GM23338 (cell line): ENCODE results near the gene CELSR1. TPM values are rescaled to one million over a fixed set of nuclear protein-coding genes. Genes with fewer than 3 reads are reported as not detected.

Source experiments
- EZH2 ChIP-seq: fragments of 200-600 bp; sonication (generic); IDR thresholded peaks from one replicate; pipeline ENCODE4 v1.8.0; 2017; ENCODE audit warnings: antibody characterized with exemption, mild to moderate bottlenecking, low read depth; ENCODE audit not compliant: unreplicated experiment
- ZNF114 ChIP-seq: fragments of 250-450 bp; sonication (Bioruptor Pico); IDR thresholded peaks from 2 replicates; pipeline ENCODE4 v1.5.0; 2020; ENCODE audit warnings: mild to moderate bottlenecking, moderate library complexity
- polyA plus RNA-seq: library from polyadenylated mRNA; unstranded; fragments of >200 nt; fragmentation: Nextera tagmentation; extraction: Ambion mirVana; gene quantifications from 2 replicates; pipeline ENCODE4 v1.2.1, GENCODE V29; 2016
- total RNA-seq: library from RNA; depleted of rRNA; stranded (reverse); fragments of >200 nt; shearing (Covaris generic); gene quantifications from 2 replicates; pipeline ENCODE4 v1.2.3, GENCODE V29; 2014
- TF ChIP-seq, protein P1 (sequence below): fragments of 250-450 bp; sonication (Bioruptor Pico); IDR thresholded peaks from 2 replicates; pipeline ENCODE4 v1.5.0; 2020; ENCODE audit warnings: mild to moderate bottlenecking, moderate library complexity
- TF ChIP-seq, protein P2 (sequence below): IDR thresholded peaks from one replicate; pipeline ENCODE4 v1.6.1; 2018; ENCODE audit warnings: antibody characterized with exemption; ENCODE audit not compliant: unreplicated experiment
- TF ChIP-seq, protein P3 (sequence below): IDR thresholded peaks from 2 replicates; pipeline ENCODE4 v1.6.1; 2016; ENCODE audit warnings: antibody characterized with exemption

CELSR1 gene
- total and polyA plus RNA-seq, 2 experiments from 2014 or later: 4.8 to 20.4 TPM

DNA sequence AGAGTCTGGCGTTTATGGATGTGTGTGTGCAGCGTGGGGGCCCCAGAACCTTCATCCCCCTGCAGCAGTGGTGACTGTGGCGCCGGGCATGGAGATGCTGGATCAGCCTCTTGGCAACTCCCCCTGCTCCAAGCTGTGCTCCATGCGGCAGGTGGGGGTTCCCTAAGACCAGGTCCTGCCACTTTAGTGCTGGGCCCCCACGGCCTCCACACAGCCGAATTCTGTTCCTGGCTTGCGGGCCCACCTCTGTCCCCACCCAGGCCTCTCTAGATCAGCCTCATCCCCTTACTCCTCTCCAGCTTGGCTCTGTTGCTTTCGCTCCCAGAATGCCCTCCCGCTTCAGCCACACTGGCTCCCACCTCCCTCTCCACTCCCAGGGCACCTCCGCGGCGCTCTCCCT, 142.3 kb downstream of the CELSR1 start (continued):
- TF ChIP-seq, protein P1, sequence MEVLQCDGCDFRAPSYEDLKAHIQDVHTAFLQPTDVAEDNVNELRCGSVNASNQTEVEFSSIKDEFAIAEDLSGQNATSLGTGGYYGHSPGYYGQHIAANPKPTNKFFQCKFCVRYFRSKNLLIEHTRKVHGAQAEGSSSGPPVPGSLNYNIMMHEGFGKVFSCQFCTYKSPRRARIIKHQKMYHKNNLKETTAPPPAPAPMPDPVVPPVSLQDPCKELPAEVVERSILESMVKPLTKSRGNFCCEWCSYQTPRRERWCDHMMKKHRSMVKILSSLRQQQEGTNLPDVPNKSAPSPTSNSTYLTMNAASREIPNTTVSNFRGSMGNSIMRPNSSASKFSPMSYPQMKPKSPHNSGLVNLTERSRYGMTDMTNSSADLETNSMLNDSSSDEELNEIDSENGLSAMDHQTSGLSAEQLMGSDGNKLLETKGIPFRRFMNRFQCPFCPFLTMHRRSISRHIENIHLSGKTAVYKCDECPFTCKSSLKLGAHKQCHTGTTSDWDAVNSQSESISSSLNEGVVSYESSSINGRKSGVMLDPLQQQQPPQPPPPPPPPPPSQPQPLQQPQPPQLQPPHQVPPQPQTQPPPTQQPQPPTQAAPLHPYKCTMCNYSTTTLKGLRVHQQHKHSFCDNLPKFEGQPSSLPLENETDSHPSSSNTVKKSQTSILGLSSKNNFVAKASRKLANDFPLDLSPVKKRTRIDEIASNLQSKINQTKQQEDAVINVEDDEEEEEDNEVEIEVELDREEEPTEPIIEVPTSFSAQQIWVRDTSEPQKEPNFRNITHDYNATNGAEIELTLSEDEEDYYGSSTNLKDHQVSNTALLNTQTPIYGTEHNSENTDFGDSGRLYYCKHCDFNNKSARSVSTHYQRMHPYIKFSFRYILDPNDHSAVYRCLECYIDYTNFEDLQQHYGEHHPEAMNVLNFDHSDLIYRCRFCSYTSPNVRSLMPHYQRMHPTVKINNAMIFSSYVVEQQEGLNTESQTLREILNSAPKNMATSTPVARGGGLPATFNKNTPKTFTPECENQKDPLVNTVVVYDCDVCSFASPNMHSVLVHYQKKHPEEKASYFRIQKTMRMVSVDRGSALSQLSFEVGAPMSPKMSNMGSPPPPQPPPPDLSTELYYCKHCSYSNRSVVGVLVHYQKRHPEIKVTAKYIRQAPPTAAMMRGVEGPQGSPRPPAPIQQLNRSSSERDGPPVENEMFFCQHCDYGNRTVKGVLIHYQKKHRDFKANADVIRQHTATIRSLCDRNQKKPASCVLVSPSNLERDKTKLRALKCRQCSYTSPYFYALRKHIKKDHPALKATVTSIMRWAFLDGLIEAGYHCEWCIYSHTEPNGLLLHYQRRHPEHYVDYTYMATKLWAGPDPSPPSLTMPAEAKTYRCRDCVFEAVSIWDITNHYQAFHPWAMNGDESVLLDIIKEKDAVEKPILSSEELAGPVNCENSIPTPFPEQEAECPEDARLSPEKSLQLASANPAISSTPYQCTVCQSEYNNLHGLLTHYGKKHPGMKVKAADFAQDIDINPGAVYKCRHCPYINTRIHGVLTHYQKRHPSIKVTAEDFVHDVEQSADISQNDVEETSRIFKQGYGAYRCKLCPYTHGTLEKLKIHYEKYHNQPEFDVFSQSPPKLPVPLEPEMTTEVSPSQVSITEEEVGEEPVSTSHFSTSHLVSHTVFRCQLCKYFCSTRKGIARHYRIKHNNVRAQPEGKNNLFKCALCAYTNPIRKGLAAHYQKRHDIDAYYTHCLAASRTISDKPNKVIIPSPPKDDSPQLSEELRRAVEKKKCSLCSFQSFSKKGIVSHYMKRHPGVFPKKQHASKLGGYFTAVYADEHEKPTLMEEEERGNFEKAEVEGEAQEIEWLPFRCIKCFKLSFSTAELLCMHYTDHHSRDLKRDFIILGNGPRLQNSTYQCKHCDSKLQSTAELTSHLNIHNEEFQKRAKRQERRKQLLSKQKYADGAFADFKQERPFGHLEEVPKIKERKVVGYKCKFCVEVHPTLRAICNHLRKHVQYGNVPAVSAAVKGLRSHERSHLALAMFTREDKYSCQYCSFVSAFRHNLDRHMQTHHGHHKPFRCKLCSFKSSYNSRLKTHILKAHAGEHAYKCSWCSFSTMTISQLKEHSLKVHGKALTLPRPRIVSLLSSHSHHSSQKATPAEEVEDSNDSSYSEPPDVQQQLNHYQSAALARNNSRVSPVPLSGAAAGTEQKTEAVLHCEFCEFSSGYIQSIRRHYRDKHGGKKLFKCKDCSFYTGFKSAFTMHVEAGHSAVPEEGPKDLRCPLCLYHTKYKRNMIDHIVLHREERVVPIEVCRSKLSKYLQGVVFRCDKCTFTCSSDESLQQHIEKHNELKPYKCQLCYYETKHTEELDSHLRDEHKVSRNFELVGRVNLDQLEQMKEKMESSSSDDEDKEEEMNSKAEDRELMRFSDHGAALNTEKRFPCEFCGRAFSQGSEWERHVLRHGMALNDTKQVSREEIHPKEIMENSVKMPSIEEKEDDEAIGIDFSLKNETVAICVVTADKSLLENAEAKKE (CRISPR knock-in tag): no peak
- TF ChIP-seq EZH2 (no peak), ZNF114 (no peak)
- TF ChIP-seq, protein P2, sequence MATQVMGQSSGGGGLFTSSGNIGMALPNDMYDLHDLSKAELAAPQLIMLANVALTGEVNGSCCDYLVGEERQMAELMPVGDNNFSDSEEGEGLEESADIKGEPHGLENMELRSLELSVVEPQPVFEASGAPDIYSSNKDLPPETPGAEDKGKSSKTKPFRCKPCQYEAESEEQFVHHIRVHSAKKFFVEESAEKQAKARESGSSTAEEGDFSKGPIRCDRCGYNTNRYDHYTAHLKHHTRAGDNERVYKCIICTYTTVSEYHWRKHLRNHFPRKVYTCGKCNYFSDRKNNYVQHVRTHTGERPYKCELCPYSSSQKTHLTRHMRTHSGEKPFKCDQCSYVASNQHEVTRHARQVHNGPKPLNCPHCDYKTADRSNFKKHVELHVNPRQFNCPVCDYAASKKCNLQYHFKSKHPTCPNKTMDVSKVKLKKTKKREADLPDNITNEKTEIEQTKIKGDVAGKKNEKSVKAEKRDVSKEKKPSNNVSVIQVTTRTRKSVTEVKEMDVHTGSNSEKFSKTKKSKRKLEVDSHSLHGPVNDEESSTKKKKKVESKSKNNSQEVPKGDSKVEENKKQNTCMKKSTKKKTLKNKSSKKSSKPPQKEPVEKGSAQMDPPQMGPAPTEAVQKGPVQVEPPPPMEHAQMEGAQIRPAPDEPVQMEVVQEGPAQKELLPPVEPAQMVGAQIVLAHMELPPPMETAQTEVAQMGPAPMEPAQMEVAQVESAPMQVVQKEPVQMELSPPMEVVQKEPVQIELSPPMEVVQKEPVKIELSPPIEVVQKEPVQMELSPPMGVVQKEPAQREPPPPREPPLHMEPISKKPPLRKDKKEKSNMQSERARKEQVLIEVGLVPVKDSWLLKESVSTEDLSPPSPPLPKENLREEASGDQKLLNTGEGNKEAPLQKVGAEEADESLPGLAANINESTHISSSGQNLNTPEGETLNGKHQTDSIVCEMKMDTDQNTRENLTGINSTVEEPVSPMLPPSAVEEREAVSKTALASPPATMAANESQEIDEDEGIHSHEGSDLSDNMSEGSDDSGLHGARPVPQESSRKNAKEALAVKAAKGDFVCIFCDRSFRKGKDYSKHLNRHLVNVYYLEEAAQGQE: no peak
- TF ChIP-seq, protein P3, sequence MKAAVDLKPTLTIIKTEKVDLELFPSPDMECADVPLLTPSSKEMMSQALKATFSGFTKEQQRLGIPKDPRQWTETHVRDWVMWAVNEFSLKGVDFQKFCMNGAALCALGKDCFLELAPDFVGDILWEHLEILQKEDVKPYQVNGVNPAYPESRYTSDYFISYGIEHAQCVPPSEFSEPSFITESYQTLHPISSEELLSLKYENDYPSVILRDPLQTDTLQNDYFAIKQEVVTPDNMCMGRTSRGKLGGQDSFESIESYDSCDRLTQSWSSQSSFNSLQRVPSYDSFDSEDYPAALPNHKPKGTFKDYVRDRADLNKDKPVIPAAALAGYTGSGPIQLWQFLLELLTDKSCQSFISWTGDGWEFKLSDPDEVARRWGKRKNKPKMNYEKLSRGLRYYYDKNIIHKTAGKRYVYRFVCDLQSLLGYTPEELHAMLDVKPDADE: no peak
